Fibroblast of lung (primary cell): ENCODE data around the gene NAALADL1.

Experiments
- CTCF ChIP-seq, 2 donors: IDR thresholded peaks in 1 of 2; conservative IDR thresholded peaks in 1 of 2; 1 replicate in 1 of 2; 2 replicates in 1 of 2; pipeline ENCODE4 v1.5.1; 2011 to 2012; ENCODE audit warnings: low read length in 2 of 2, control low read depth in 1 of 2, inconsistent platforms in 1 of 2, low read depth in 1 of 2, mild to moderate bottlenecking in 1 of 2
- EZH2 ChIP-seq: IDR thresholded peaks from 2 replicates; pipeline ENCODE4 v1.5.1; 2012; ENCODE audit warnings: low read length, control low read depth, mild to moderate bottlenecking; ENCODE audit errors: missing control alignments

DNA sequence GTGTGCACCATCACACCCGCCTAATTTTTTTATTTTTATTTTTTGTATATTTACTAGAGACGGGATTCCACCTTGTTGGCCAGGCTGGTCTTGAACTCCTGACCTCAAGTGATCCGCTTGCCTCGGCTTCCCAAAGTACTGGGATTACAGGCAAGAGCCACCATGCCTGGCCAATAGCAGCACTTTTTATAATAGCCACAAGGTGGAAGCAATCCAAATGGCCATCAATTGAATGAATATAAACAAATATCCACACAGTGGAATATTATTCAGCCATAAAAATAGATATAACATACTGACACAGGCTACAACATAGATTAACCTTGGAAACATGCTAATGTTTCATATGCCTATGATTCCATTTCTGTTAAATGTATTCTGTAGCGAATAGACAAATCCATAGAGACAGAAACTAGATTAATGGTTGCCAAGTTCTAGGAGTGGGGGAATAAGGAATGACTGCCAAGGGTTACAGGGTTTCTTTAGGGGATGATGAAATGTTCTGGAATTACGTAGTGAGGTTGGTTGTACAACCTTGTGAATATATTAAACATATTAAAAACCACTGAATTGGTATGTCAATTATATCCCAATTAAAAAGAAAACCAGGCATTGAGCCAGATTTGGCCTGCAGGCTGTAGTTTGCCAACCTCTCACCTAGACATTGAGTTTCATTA lies 42.5 kb upstream of the NAALADL1 start:
- no peak for TF ChIP-seq EZH2
- TF ChIP-seq CTCF (conservative IDR thresholded peaks at IDR 0.05 in 1 of 2, IDR thresholded peaks at IDR 0.05 in 1 of 2; ENCODE audit: low read depth in 1 of 2, low read length in 2 of 2), result no peak
